ENCODE data around the gene DPPA3. TPM values are rescaled to one million over a fixed set of nuclear protein-coding genes. Genes with fewer than 3 reads are reported as not detected.
"Not testable (repeated sequence)": the region's sequence is repeated elsewhere in the genome, so short reads cannot be mapped to it uniquely, and the experiment has no call there.

Gene DPPA3
- not detected for total RNA-seq

GRCh38 chr12:7711133-7711532, at the start of gene DPPA3:
DPPA3 (plus strand) TSS chr12:7711433; CDS start chr12:7711571, 138 bp downstream.
- no peak for DNase-seq (ENCODE audit: low spot score)

DNA sequence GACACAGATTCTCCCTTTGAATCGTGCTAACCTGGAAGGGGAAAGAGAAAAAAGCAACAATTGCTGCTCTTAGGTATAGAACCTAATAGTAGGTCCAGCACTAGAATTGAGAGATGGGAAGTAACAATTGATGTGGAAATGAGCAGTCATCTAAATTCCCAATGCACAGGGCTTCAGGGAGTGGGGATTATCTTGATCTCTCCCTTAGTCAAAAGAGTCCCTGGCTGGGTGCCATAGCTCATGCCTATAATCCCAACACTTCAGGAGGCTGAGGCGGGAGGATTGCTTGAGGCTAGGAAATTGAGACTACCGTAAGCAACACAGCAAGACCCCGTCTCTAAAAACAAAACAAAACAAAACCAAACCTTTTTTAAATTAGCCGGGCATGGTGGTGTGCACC, 49.5 kb upstream of the DPPA3 start:
- no peak for DNase-seq (ENCODE audit: low spot score)

DNA sequence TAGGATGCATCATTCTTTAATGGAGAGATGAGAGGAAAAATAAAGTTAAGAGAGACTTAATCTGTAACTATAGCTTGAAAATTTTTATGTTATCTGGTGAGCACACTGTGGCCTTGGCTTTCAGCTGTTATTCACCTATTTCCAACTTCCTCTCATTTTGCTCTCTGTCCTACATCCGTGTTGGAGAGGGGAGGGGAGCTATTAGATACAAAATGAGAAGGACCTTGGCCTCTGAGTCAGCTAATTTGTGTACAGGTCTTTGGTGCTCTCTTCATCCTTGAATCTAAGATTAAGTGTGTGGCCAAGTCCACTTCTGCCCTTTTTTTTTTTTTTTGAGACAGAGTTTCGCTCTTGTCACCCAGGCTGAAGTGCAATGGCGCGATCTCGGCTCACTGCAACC, 44.6 kb upstream of the DPPA3 start:
- DNase-seq (ENCODE audit: low spot score): peak; percentile 51

DNA sequence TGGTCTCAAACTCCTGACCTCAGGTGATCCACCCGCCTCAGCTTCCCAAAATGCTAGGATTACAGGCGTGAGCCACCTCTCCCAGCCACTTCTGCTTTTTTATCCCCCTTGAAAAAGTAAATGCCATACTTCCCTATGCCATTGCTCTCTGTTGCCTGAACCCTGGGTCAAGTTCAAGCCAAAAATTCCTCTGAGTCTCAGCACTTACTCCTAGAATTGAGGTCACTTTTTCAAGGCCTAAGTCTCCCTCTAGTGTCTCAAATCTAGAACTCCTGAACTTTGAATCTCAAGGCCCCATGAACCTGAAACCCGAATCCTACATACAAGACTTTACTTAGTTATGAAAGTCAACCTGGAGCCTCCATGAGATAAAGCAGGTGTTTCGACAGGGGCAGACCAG, 44.1 kb upstream of the DPPA3 start:
- DNase-seq (ENCODE audit: low spot score): no peak

GRCh38 chr12:7668171-7668570, 43.1 kb upstream of the DPPA3 start:
- no peak for DNase-seq (ENCODE audit: low spot score)

- not testable (repeated sequence) for DNase-seq (ENCODE audit: low spot score)
These were observed 35.8 kb upstream of the DPPA3 start for GRCh38 chr12:7675455-7675854.

- not testable (repeated sequence) for DNase-seq (ENCODE audit: low spot score)
These were observed 33.8 kb upstream of the DPPA3 start for GRCh38 chr12:7677432-7677888.

- no peak for DNase-seq (ENCODE audit: low spot score)
These were observed 32.5 kb upstream of the DPPA3 start for GRCh38 chr12:7678744-7679143.

DNA sequence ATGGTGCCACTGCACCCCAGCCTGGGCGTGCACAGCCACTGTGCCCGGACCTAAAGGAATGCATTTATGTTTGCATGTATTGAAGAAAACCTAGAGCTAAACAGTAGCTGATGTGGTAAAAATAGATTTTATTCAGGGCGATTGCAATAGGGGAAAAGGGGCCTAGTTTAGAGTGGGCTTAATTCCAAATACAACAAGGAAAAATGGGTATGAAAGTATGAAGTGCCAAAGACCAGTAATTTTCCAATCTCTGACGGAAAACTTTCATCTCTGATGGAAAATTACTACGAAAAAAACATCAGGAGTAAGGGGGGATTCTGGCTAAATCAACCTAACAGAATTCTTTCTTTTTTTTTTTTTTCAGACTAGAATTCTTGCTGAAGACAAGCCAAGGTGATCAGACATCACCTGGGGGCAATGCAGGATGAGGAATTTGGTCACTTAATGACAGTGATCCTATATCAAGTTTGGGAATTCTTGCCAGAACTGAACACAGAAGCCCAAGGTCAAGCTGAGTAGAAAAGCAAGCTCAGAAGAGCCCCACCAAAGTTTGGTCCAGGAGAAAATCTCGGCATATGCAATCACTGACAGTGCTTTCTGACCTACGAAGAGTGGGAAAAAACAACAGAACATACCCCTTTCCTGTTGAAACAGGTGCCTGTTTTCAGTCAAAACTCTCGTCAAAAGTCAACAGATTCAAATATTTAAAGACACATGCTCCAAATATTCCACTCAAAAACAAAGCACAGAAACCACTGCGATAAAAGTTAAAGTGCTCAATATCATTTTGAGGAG, 31.8 kb upstream of the DPPA3 start:
- no peak for DNase-seq (ENCODE audit: low spot score)

DNA sequence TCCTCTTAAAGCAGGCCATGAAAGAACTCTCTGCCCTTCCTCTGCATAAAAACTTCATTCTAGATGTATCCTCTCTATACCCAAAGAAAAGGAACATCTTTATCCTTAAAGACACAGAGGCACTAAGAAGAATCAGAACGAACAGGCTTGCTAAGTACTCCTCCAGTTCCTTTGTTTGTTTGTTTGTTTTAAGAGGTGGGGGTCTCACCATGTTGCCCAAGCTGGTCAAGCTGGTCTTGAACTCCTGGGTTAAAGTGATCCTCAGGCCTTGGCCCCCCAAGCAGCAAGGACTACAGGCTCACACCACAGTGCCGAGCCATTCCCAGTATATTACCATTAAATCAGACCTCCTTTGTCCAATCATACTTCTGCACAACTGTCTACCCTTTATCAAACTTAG, 29.7 kb upstream of the DPPA3 start:
- DNase-seq (ENCODE audit: low spot score): no peak

GRCh38 chr12:7693793-7694192, 17.4 kb upstream of the DPPA3 start:
- no peak for DNase-seq (ENCODE audit: low spot score)

DNA sequence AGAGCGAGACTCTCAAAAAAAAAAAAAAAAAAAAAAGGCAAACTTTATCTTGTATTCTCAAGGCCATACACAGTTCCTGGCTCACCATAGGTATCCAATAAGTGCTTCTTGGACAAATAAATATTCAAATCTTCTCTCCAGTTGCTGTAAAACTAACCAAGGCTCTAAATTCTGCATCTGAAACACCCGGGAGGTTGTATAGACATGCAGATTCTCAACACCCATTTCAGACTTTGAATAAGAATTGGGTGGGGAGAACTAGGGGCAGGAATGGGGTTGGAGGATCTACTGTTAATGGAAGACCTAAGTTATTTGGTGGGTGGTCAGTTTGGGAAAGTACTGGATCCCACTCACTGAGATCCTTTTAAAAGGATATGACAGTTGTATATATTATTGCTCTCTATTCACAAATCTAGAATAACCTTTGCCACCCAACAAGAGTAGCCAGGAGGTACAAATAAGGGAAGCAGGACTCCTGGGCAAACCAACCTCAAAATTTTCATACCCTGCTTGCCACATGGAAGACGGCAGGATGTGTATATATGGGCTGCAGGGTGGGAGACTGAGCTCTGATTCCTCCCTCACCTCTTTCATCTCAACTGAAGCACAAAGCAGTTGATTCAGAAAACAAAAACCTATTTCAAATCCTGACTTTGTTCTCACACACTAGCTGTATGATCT, 16.5 kb upstream of the DPPA3 start:
- DNase-seq (ENCODE audit: low spot score): no peak

GRCh38 chr12:7695237-7695560, 16.0 kb upstream of the DPPA3 start:
- DNase-seq (ENCODE audit: low spot score): no peak

- DNase-seq (ENCODE audit: low spot score): peak; percentile 24
These were observed 15.6 kb upstream of the DPPA3 start, which contains the start of gene GDF3 for GRCh38 chr12:7695566-7696197. GDF3 (minus strand) TSS chr12:7695775; CDS start chr12:7695728, 47 bp downstream.

DNA sequence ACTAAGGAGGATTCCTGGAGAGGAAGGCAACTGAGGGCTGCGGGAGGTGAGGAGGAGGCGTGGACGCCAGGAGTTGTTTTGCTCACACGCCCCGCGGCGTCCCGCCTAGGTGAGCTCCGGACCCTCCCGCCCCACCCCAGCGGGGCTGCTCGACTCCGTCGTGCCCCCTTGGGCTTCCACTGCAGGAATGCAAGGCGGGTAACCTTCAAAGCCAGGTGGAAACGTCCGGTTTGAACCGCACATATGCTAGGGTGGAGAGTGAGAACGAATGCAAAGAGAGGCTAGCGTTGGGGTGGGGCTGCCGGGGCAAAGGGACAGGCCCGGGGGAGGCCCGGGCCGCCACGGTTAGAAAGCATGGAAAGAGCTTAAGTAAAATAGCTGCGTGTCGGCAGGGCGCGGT, 5.4 kb upstream of the DPPA3 start:
- no peak for DNase-seq (ENCODE audit: low spot score)

GRCh38 chr12:7709969-7710675, 1.1 kb upstream of the DPPA3 start:
- no peak for DNase-seq (ENCODE audit: low spot score)

- DNase-seq (ENCODE audit: low spot score): no peak
These were observed 1.7 kb downstream of the DPPA3 start for GRCh38 chr12:7712841-7713442.

- no peak for DNase-seq (ENCODE audit: low spot score)
These were observed 5.1 kb downstream of the DPPA3 start for GRCh38 chr12:7716381-7716780.

DNA sequence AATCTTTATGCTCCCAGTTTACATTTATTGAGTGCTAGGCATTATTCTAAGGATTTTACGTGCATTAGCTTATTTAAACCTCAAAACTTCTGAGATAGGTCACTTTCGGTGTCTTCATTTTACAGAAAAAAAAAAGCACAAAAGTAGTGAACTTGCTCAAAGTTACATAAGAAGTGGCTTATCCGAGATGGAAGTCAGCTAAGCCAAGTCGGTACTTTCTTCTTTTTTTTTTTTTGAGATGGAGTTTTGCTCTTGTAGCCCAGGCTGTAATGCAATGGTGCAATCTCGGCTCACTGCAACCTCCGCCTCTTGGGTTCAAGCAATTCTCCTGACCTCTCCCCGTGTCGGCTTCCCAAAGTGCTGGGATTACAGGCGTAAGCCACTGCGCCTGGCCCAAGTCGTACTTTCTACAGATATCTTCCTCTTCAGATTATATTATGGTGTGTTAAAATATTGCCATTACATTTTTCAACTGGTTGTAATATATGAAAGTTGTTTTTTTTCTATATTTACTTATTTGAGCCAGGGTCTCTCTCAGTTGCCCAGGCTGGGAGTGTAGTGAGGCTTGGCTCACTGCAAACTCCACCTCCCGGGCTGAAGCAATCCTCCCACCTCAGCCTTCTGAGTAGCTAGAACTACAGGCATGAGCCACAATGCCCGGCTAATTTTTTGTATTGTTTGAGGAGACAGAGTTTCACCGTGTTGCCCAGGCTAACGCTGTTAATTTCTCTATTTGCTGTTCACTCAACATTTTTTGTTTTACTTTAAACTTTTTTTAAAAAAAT, 8.9 kb downstream of the DPPA3 start:
- no peak for DNase-seq (ENCODE audit: low spot score)

- no peak for DNase-seq (ENCODE audit: low spot score)
These were observed 12.7 kb downstream of the DPPA3 start for GRCh38 chr12:7723926-7724325.

- DNase-seq (ENCODE audit: low spot score): no peak
These were observed 18.5 kb downstream of the DPPA3 start for GRCh38 chr12:7729746-7730145.
